Naive B cell (primary cell): ENCODE results near the gene TRIM2. TPM values are rescaled to one million over a fixed set of nuclear protein-coding genes. Genes with fewer than 3 reads are reported as not detected.

Source experiments
- ATAC-seq, 2 donors: fragments of 150-1000 bp; cut with Tn5 transposase; 2 replicates each; pipeline ENCODE4 v1.10.0; 2021; ENCODE audit warnings: low read depth in 2 of 2, mild to moderate bottlenecking in 2 of 2, moderate library complexity in 2 of 2
- DNase-seq: peaks from one replicate; pipeline ENCODE4 v3.0.0; 2022
- H3K27ac Mint-ChIP-seq, 6 donors: one replicate each; pipeline ENCODE4 v1.8.0; 2020 to 2022; ENCODE audit warnings: mild to moderate bottlenecking in 6 of 6, mixed read lengths in 6 of 6, moderate library complexity in 5 of 6, inconsistent platforms in 2 of 6
- H3K27me3 Mint-ChIP-seq, 3 donors: one replicate each; pipeline ENCODE4 v1.8.0; 2021 to 2022; ENCODE audit warnings: mixed read lengths in 3 of 3, mild to moderate bottlenecking in 1 of 3
- H3K36me3 Mint-ChIP-seq, 2 donors: one replicate each; pipeline ENCODE4 v1.8.0; 2020 to 2022; ENCODE audit warnings: mixed read lengths in 2 of 2, inconsistent platforms in 1 of 2, mild to moderate bottlenecking in 1 of 2
- H3K4me1 Mint-ChIP-seq, 3 donors: one replicate each; pipeline ENCODE4 v1.8.0; 2020 to 2022; ENCODE audit warnings: mixed read lengths in 3 of 3, inconsistent platforms in 1 of 3, mild to moderate bottlenecking in 1 of 3, moderate library complexity in 1 of 3
- H3K4me3 Mint-ChIP-seq, 8 donors: one replicate each; pipeline ENCODE4 v1.8.0; 2020 to 2022; ENCODE audit warnings: mild to moderate bottlenecking in 8 of 8, mixed read lengths in 8 of 8, moderate library complexity in 8 of 8, inconsistent platforms in 2 of 8
- H3K9me3 Mint-ChIP-seq, 7 donors: one replicate each; pipeline ENCODE4 v1.8.0; 2020 to 2022; ENCODE audit warnings: mixed read lengths in 7 of 7, mild to moderate bottlenecking in 5 of 7, inconsistent platforms in 2 of 7, moderate library complexity in 1 of 7
- polyA plus RNA-seq, 6 donors: library from polyadenylated mRNA; unstranded; fragments of 300-500 nt; fragmentation: Illumina TruSeq; gene quantifications; one replicate each; pipeline ENCODE4 v1.2.3, GENCODE V29; 2021; ENCODE audit warnings: low read depth in 6 of 6

The TRIM2 gene
- polyA plus RNA-seq, 6 donors from 2014 or later = 1.3 to 4.6 (median 2.6) TPM; not detected in 1

DNA sequence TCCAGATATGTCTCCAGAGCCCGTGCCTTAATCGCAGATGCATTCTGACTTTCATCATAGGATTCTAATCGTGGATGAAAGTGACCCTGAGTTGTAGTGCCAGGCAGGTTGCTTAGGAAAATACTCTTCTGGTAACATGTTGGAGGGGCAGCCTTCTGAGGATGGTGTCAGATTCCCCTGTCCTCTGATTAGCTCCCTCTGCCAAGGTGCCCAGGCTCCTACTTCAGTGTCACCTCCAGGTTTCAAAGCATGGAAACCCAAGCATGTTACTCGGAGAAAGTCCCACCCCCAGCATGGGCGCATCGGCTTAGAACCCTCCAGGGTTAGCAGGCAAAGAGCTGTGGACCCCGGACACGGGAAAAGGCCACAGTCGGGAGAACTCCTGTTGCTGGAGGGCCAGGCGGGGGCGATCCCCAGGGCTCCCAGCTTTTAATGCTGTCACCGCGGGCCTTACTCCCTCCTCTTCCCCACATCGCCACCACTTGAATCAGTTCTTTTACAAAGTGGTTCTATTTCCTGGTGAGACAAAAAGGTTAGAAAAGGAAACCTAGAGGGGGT is 44.5 kb downstream of the TRIM2 start:
- Mint-ChIP-seq H3K36me3 (no peaks in the 10 kb centered on the region), H3K4me1 (peaks cover 13 to 33% (median 21%) of the 10 kb centered on the region in 3 donors)
- peak in 1 of 2 donors; percentile 2 for ATAC-seq

GRCh38 chr4:153249199-153250041 is 45.2 kb downstream of the TRIM2 start:
- H3K27me3 Mint-ChIP-seq = no peaks in the 10 kb centered on the region
- peak; percentile 95 for DNase-seq
- peaks cover 13 to 33% (median 21%) of the 10 kb centered on the region in 3 donors for H3K4me1 Mint-ChIP-seq
- peak overlapping the region; percentile 83 to 96 (median 92) for H3K4me3 Mint-ChIP-seq
- H3K9me3 Mint-ChIP-seq = no peaks in the 10 kb centered on the region
- H3K27ac Mint-ChIP-seq = peak overlapping the region; percentile 96 to 100 (median 99)
- peak; percentile 92 to 94 for ATAC-seq
- no peaks in the 10 kb centered on the region for H3K36me3 Mint-ChIP-seq

More for the DNA sequence above, 44.5 kb downstream of the TRIM2 start:
- Mint-ChIP-seq H3K27ac (peak overlapping the region; percentile 96 to 100 (median 99)), H3K4me3 (peak overlapping the region; percentile 83 to 96 (median 92)), H3K27me3 (no peaks in the 10 kb centered on the region), H3K9me3 (no peaks in the 10 kb centered on the region)
- no peak for DNase-seq

- peak overlapping the region in 4 of 6 donors; percentile 4 to 96 (median 58) for H3K27ac Mint-ChIP-seq
- H3K4me3 Mint-ChIP-seq = peak overlapping the region in 3 of 8 donors; percentile 0 to 36 (median 11)
- ATAC-seq (peak in 1 of 2 donors; percentile 6), DNase-seq (peak; percentile 20)
- H3K36me3 Mint-ChIP-seq = no peaks in the 10 kb centered on the region
- H3K9me3 Mint-ChIP-seq = no peaks in the 10 kb centered on the region
- H3K27me3 Mint-ChIP-seq = peaks cover 8 to 17% (median 16%) of the 10 kb centered on the region in 3 donors
- H3K4me1 Mint-ChIP-seq = peaks cover 13 to 33% (median 21%) of the 10 kb centered on the region in 3 donors
Measured at GRCh38 chr4:153252122-153252521, 47.9 kb downstream of the TRIM2 start.

- H3K9me3 Mint-ChIP-seq = no peaks in the 10 kb centered on the region
- ATAC-seq (no peak), DNase-seq (no peak)
- no peak overlapping the region for H3K27ac Mint-ChIP-seq
- no peak overlapping the region for H3K4me3 Mint-ChIP-seq
- H3K27me3 Mint-ChIP-seq = peaks cover 12 to 23% (median 17%) of the 10 kb centered on the region in 3 donors
- no peaks in the 10 kb centered on the region for H3K36me3 Mint-ChIP-seq
- H3K4me1 Mint-ChIP-seq = peaks cover 5 to 21% (median 6%) of the 10 kb centered on the region in 3 donors
Measured at GRCh38 chr4:153255233-153255632, 51.0 kb downstream of the TRIM2 start.

DNA sequence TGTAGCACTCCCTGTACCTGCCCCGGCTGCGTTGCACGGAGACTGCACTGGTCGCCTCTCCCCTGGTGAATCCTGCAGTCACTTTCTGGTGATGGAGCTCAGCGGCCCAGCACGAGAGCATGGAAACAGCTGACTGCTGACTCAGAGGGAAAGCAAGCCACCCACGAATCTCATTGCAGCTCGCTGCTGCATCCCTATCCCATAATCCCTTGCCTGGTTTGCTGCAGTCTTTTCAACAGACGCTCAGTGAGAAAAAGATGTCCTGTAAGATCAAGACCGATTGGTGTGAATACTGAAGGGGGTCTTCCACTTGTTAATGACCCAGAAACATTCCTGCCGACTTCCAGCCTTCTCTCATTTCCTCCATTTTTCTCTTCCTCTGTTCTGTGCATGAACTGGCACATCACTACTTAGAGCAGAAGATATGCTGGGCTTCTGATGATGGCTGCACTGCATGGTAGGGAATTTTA is 52.9 kb downstream of the TRIM2 start:
- no peak overlapping the region for H3K4me3 Mint-ChIP-seq
- ATAC-seq (peak in 1 of 2 donors; percentile 15), DNase-seq (no peak)
- H3K36me3 Mint-ChIP-seq = peaks cover 0 to 7% of the 10 kb centered on the region in 2 donors
- peaks cover 0 to 7% (median 3%) of the 10 kb centered on the region in 7 donors for H3K9me3 Mint-ChIP-seq
- H3K4me1 Mint-ChIP-seq = peaks cover 3 to 6% (median 5%) of the 10 kb centered on the region in 3 donors
- no peak overlapping the region for H3K27ac Mint-ChIP-seq
- H3K27me3 Mint-ChIP-seq = peaks cover 13 to 37% (median 22%) of the 10 kb centered on the region in 3 donors

DNA sequence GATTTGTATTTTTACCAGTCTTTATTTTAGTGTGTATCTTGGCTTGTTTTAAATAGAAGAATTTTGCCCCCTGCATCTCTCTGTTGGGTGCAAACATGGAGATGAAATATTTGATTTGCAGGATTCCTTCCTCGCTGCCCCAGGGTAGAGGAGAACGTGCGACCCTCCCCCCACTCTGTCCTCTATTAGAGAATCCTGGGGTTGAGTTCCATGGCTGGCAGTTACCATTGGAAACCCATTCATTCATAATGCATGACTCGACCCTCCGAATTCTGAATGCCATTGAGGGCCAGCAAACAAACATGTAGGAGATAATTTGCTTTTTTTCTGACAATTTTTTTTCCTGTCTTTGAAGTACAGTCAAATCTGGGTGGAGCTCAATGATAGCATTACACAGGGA is 53.7 kb downstream of the TRIM2 start:
- ATAC-seq (no peak), DNase-seq (no peak)
- Mint-ChIP-seq H3K4me1 (peaks cover 2 to 5% (median 4%) of the 10 kb centered on the region in 3 donors), H3K36me3 (peaks cover 0 to 7% of the 10 kb centered on the region in 2 donors), H3K27me3 (peaks cover 13 to 37% (median 22%) of the 10 kb centered on the region in 3 donors), H3K9me3 (peaks cover 0 to 13% (median 3%) of the 10 kb centered on the region in 7 donors), H3K4me3 (no peak overlapping the region), H3K27ac (no peak overlapping the region)

DNA sequence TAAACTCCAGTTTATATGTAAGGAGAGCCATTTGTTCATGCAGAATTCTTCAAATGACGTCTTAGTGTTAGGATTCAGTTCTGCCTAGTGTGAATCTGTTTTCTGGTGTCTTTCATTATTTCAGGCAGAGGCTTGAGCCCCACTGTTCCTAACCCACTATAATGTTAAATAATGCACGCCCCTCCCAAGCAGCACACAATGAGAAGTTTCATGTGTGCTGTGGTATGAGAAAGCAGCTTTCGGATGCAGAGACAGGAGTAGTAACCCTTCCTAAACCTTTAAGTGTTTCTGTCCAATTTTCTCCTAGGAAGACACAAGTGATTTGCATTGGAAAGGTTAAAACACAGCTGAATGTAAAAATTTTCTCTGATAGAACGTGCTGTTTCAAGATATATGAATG is 54.5 kb downstream of the TRIM2 start:
- ATAC-seq = no peak
- no peak for DNase-seq
- H3K4me3 Mint-ChIP-seq = no peak overlapping the region
- H3K9me3 Mint-ChIP-seq = peaks cover 0 to 13% (median 3%) of the 10 kb centered on the region in 7 donors
- peaks cover 13 to 37% (median 22%) of the 10 kb centered on the region in 3 donors for H3K27me3 Mint-ChIP-seq
- peaks cover 0 to 7% of the 10 kb centered on the region in 2 donors for H3K36me3 Mint-ChIP-seq
- no peak overlapping the region for H3K27ac Mint-ChIP-seq
- H3K4me1 Mint-ChIP-seq = peaks cover 2 to 5% (median 4%) of the 10 kb centered on the region in 3 donors

DNA sequence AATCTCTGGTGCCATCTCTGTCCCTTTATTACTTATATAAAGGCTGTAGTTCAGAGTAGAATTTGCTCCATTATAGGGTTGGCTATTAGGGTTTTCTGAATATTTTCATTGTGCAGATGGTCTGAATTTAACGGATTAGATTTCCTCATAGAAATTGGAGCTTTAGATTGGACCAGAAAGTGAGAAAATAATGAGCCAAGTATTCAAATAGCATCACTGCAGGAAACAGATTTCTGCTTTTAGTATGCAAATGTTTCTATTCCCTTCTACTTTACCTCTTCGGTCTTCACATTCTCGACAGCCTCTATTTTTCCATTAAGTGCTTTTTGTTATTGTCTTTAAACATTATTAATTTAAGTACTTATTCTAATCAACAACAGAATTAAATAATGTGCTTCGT is 55.4 kb downstream of the TRIM2 start:
- ATAC-seq (no peak), DNase-seq (no peak)
- H3K27me3 Mint-ChIP-seq = peaks cover 13 to 37% (median 20%) of the 10 kb centered on the region in 3 donors
- H3K36me3 Mint-ChIP-seq = peaks cover 0 to 7% of the 10 kb centered on the region in 2 donors
- H3K4me3 Mint-ChIP-seq = no peak overlapping the region
- no peak overlapping the region for H3K27ac Mint-ChIP-seq
- peaks cover 0 to 13% (median 3%) of the 10 kb centered on the region in 7 donors for H3K9me3 Mint-ChIP-seq
- H3K4me1 Mint-ChIP-seq = peaks cover 2 to 5% (median 4%) of the 10 kb centered on the region in 3 donors

GRCh38 chr4:153260132-153260531 is 55.9 kb downstream of the TRIM2 start:
- Mint-ChIP-seq H3K9me3 (peaks cover 0 to 13% (median 3%) of the 10 kb centered on the region in 7 donors), H3K27ac (peak overlapping the region in 3 of 6 donors; percentile 43 to 73 (median 55)), H3K36me3 (peaks cover 0 to 7% of the 10 kb centered on the region in 2 donors), H3K4me1 (peaks cover 2 to 5% (median 4%) of the 10 kb centered on the region in 3 donors), H3K27me3 (peaks cover 13 to 32% (median 15%) of the 10 kb centered on the region in 3 donors), H3K4me3 (no peak overlapping the region)
- DNase-seq = no peak
- ATAC-seq = no peak

- no peak overlapping the region for H3K27ac Mint-ChIP-seq
- ATAC-seq (no peak), DNase-seq (no peak)
- peaks cover 0 to 13% (median 3%) of the 10 kb centered on the region in 7 donors for H3K9me3 Mint-ChIP-seq
- H3K4me3 Mint-ChIP-seq = no peak overlapping the region
- peaks cover 2 to 5% (median 4%) of the 10 kb centered on the region in 3 donors for H3K4me1 Mint-ChIP-seq
- peaks cover 9 to 26% (median 10%) of the 10 kb centered on the region in 3 donors for H3K27me3 Mint-ChIP-seq
- peaks cover 0 to 7% of the 10 kb centered on the region in 2 donors for H3K36me3 Mint-ChIP-seq
Measured at GRCh38 chr4:153260553-153261300, 56.5 kb downstream of the TRIM2 start.

GRCh38 chr4:153261461-153261860 is 57.2 kb downstream of the TRIM2 start:
- ATAC-seq = no peak
- peaks cover 0 to 7% of the 10 kb centered on the region in 2 donors for H3K36me3 Mint-ChIP-seq
- peaks cover 2 to 5% (median 4%) of the 10 kb centered on the region in 3 donors for H3K4me1 Mint-ChIP-seq

DNA sequence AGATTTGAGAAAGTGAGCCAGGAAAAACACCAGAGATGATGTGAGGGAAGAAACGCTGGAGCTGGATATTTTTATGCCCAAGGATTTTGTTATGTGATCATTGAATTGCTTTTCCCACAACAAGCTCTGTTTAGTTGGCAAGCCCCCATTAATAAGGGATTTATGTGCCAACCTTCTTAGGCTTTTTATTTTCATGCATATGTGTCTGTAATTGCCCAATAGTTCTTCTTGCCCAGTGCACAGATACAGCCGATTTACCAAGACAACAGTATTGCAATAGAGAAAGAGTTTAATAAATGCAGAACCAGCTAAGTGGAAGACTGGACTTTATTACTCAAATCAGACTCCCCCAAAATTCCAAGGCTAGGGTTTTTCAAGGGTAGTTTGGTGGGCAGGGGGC is 57.7 kb downstream of the TRIM2 start:
- Mint-ChIP-seq H3K27me3 (peaks cover 5 to 22% (median 5%) of the 10 kb centered on the region in 3 donors), H3K9me3 (peaks cover 0 to 13% (median 3%) of the 10 kb centered on the region in 7 donors), H3K4me1 (peaks cover 2 to 5% (median 4%) of the 10 kb centered on the region in 3 donors), H3K36me3 (peaks cover 0 to 7% of the 10 kb centered on the region in 2 donors), H3K27ac (no peak overlapping the region), H3K4me3 (no peak overlapping the region)
- no peak for DNase-seq
- ATAC-seq = no peak

More at GRCh38 chr4:153261461-153261860, 57.2 kb downstream of the TRIM2 start:
- peaks cover 5 to 22% (median 5%) of the 10 kb centered on the region in 3 donors for H3K27me3 Mint-ChIP-seq
- no peak overlapping the region for H3K4me3 Mint-ChIP-seq
- peaks cover 0 to 13% (median 3%) of the 10 kb centered on the region in 7 donors for H3K9me3 Mint-ChIP-seq
- DNase-seq = no peak
- H3K27ac Mint-ChIP-seq = no peak overlapping the region
